MCF 10A (cell line): Measurements from ENCODE around the gene ARHGAP44. TPM values are rescaled to one million over a fixed set of nuclear protein-coding genes. Genes with fewer than 3 reads are reported as not detected.

Experiments
- BruUV-seq: library from RNA; stranded (reverse); fragments of 400-500 nt; replicated peaks from 2 replicates; lab custom pipeline; 2021; lab: Mats Ljungman, UMichigan
- CTCF ChIA-PET: fragments of 300-600 bp; sonication (Branson Sonifier 250); formaldehyde crosslinking; extraction: SDS; loops from one replicate; lab custom pipeline; 2021; ENCODE audit warnings: antibody characterized with exemption, inconsistent platforms; lab: Yijun Ruan, JAX
- POLR2A ChIA-PET: fragments of 300-600, 350-650 bp; sonication (Branson Sonifier 250); formaldehyde crosslinking; extraction: SDS; loops from one replicate; lab custom pipeline; 2020; ENCODE audit warnings: antibody characterized with exemption, inconsistent platforms; lab: Yijun Ruan, JAX
- DNase-seq: peaks from one replicate; pipeline ENCODE4 v3.0.0-alpha.2; 2018; ENCODE audit not compliant: unreplicated experiment
- H3K27ac Mint-ChIP-seq: one replicate; pipeline ENCODE4 v1.8.0; 2022; ENCODE audit warnings: mild to moderate bottlenecking, low read depth, mixed read lengths; ENCODE audit not compliant: unreplicated experiment
- H3K27me3 Mint-ChIP-seq: one replicate; pipeline ENCODE4 v1.8.0; 2022; ENCODE audit warnings: mixed read lengths; ENCODE audit not compliant: insufficient read depth, unreplicated experiment
- H3K36me3 Mint-ChIP-seq: one replicate; pipeline ENCODE4 v1.8.0; 2022; ENCODE audit warnings: mild to moderate bottlenecking, moderate library complexity, mixed read lengths; ENCODE audit not compliant: insufficient read depth, unreplicated experiment
- H3K4me1 Mint-ChIP-seq: one replicate; pipeline ENCODE4 v1.8.0; 2022; ENCODE audit warnings: mixed read lengths; ENCODE audit not compliant: insufficient read depth, unreplicated experiment
- H3K4me3 Mint-ChIP-seq: one replicate; pipeline ENCODE4 v1.8.0; 2022; ENCODE audit warnings: mild to moderate bottlenecking, moderate library complexity, mixed read lengths; ENCODE audit not compliant: unreplicated experiment
- H3K9me3 Mint-ChIP-seq: one replicate; pipeline ENCODE4 v1.8.0; 2022; ENCODE audit warnings: mixed read lengths; ENCODE audit not compliant: unreplicated experiment
- intact Hi-C: fragments of 100-400 bp; cut with micrococcal nuclease; formaldehyde crosslinking; loops from 2 replicates; pipeline ENCODE4 v1.14.1; 2022
- total RNA-seq: library from RNA; stranded (reverse); gene quantifications from 2 replicates; pipeline ENCODE4 v1.2.3, GENCODE V29; 2022
- TF ChIP-seq, protein P1 (sequence below): fragments of 200-600 bp; IDR thresholded peaks from one replicate; pipeline ENCODE4 v1.8.0; 2022; ENCODE audit warnings: antibody characterized with exemption, mild to moderate bottlenecking; ENCODE audit not compliant: unreplicated experiment

The ARHGAP44 gene
- total RNA-seq, 1 experiment from 2014 or later = 1.3 TPM

DNA sequence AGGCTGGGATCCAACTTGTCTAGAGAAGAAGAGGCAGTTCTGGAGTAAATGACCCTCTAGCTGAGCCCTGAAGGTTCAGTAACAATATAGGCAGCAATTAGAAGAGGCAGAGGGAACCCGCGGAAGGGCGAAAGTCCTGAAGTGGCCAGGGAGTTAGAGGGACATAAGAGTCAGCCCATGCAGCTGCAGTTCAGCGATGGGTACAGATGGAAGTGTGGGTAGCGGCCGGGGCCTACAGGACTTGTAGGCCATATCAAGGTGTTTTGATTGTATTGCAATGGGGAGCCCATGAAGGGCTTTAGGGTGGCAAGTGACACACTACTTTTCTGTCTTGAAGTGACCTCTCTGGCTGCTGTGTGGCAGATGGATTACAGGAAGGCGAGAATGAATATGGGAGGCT is 225.5 kb downstream of the ARHGAP44 start:
- BruUV-seq = no TSS peak
- peak overlapping the region; percentile 46 for H3K27ac Mint-ChIP-seq
- no peaks in the 10 kb centered on the region for H3K9me3 Mint-ChIP-seq
- CTCF ChIA-PET = interaction anchor here (1.1 to 5.0 kb wide), 3 partner anchors 11 to 757 kb away, joined by 3 to 61 read pairs (median 9); no protein-coding TSS in a partner anchor
- POLR2A ChIA-PET = interaction anchor here (1.4 kb wide), 1 partner anchor 10 kb away, joined by 6 read pairs; no protein-coding TSS in a partner anchor
- H3K36me3 Mint-ChIP-seq = peaks cover 74% of the 10 kb centered on the region
- intact Hi-C loops = no loop called here
- TF ChIP-seq, protein P1, sequence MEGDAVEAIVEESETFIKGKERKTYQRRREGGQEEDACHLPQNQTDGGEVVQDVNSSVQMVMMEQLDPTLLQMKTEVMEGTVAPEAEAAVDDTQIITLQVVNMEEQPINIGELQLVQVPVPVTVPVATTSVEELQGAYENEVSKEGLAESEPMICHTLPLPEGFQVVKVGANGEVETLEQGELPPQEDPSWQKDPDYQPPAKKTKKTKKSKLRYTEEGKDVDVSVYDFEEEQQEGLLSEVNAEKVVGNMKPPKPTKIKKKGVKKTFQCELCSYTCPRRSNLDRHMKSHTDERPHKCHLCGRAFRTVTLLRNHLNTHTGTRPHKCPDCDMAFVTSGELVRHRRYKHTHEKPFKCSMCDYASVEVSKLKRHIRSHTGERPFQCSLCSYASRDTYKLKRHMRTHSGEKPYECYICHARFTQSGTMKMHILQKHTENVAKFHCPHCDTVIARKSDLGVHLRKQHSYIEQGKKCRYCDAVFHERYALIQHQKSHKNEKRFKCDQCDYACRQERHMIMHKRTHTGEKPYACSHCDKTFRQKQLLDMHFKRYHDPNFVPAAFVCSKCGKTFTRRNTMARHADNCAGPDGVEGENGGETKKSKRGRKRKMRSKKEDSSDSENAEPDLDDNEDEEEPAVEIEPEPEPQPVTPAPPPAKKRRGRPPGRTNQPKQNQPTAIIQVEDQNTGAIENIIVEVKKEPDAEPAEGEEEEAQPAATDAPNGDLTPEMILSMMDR = no peak
- DNase-seq = no peak
- no peaks in the 10 kb centered on the region for H3K27me3 Mint-ChIP-seq
- H3K4me3 Mint-ChIP-seq = no peak overlapping the region
- H3K4me1 Mint-ChIP-seq = peaks cover 6% of the 10 kb centered on the region

DNA sequence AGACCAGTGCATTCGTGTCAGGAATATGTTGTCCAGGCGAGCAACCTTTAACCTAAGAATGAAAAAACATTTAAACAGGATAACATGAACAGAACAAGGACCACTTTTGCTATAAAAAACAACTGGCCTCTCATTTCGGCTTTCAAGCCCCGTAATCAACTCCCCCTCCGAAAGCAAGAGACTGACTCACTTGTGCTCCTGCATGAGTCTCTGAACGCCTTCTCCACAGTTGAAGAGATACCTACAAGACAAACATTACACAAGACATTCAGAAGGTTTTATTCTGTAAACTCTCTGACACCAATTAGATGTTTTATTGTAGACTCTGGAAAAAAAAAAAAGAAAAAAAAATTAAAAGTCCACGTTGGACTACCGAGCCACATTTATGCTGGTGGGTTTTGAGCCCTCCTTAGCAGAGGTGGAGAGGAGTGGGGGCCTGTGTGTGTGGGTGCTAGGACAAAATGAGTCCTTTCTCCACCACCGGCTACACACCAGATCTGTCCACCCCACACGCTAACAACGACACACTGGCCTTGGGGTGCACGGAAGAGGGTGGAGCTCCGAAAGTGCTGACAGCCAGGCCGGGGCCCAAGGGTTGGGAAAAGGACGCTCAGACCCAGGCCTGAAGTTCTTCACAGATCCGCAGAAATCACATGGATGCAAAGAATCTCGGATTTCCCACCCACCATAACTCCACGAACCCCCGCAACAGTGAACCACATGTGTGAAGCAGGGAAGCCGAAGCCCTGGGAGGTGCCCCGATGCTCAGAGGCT is 227.8 kb downstream of the ARHGAP44 start:
- H3K27ac Mint-ChIP-seq = peak overlapping the region; percentile 91
- H3K9me3 Mint-ChIP-seq = no peaks in the 10 kb centered on the region
- intact Hi-C loops = no loop called here
- H3K4me1 Mint-ChIP-seq = peaks cover 6% of the 10 kb centered on the region
- H3K27me3 Mint-ChIP-seq = no peaks in the 10 kb centered on the region
- BruUV-seq = TSS peak; percentile 29
- TF ChIP-seq, protein P1 = no peak
- H3K4me3 Mint-ChIP-seq = peak overlapping the region; percentile 89
- ChIA-PET CTCF (interaction anchor here (0.9 to 5.2 kb wide), 6 partner anchors 14 to 836 kb away, joined by 3 to 100 read pairs (median 6); no protein-coding TSS in a partner anchor), POLR2A (interaction anchor here (0.6 to 2.6 kb wide), 8 partner anchors 8 to 1116 kb away, joined by 3 to 23 read pairs (median 6); no protein-coding TSS in a partner anchor)
- peaks cover 52% of the 10 kb centered on the region for H3K36me3 Mint-ChIP-seq
- peak; percentile 22 for DNase-seq

DNA sequence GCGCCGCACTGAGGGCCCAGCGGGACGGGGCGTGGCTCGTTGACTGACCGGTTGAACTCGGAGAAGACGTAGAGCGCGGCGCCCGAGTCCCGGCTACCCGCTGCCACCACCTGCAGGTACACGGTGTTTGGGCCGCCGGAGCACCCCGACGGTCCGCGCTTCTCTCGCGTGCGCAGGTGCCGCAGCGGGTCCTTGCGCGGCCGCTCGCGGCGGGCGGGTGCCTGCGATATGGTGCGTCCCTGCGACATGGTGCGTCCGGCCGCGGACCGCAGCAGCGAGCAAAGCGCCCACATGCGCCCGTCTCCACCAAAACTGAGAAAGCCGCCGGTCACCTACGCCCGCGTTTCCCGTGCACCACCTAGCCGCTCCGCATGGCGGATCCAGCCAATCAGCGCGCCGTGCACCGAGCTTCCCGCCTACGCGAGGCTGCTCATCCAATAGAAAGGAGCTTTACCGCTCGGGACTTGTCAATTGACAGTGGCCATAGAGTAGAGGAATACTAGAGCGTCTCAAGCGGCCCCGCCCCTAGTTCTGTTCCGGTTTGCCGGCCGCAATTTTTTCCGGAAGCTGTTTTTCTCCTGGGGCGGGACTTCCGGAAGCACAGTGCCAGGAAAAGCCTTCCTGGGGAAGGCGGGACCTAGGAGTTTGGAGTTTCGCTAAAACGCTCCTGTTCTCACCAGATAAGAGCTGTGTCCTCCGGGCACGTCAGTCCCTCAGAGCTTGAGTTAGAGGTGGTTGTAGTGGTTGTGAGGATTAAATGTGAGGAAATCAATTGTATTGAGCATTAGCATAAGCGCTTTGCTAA is 228.6 kb downstream of the ARHGAP44 start, which contains the start of gene ELAC2:
TSS of gene ELAC2 (minus strand) at position 373 of the 805 bp plus-strand sequence. CDS start at position 293, 80 bp downstream.
- intact Hi-C loops = no loop called here
- DNase-seq = peak; percentile 99
- POLR2A ChIA-PET = interaction anchor here (0.6 to 2.6 kb wide), 24 partner anchors 9 to 1283 kb away, joined by 3 to 23 read pairs (median 4); partner anchors contain the start of genes HS3ST3B1 and ZNF18
- Mint-ChIP-seq H3K27ac (peak within 1 kb of the TSS; percentile 91), H3K27me3 (no peaks in the 10 kb centered on the region), H3K4me1 (peaks cover 6% of the 10 kb centered on the region), H3K36me3 (peaks cover 44% of the 10 kb centered on the region), H3K9me3 (no peaks in the 10 kb centered on the region), H3K4me3 (peak within 1 kb of the TSS; percentile 89)
- CTCF ChIA-PET = interaction anchor here (0.6 to 5.2 kb wide), 10 partner anchors 9 to 1742 kb away, joined by 3 to 100 read pairs (median 4); no protein-coding TSS in a partner anchor
- BruUV-seq = no TSS peak
- TF ChIP-seq, protein P1 = peak; percentile 13
